Neural progenitor cell (in vitro differentiated cells): ENCODE measurements around the gene COL19A1. TPM values are rescaled to one million over a fixed set of nuclear protein-coding genes. Genes with fewer than 3 reads are reported as not detected.

Source experiments
- DNase-seq: peaks from one replicate; pipeline ENCODE4 v3.0.0-alpha.2; 2016; ENCODE audit warnings: low spot score
- H2AFZ ChIP-seq: fragments of 200-600 bp; sonication (generic); replicated peaks from 2 replicates; pipeline ENCODE4 v1.6.1; 2016; ENCODE audit warnings: antibody characterized with exemption
- H3F3A ChIP-seq: fragments of 200-600 bp; sonication (generic); 2 replicates; pipeline ENCODE4 v1.6.1; 2016; ENCODE audit warnings: antibody characterized with exemption, low read depth
- H3K27ac ChIP-seq: fragments of 200-600 bp; sonication (generic); 2 replicates; pipeline ENCODE4 v1.5.1; 2016; ENCODE audit warnings: mild to moderate bottlenecking
- H3K27me3 ChIP-seq: fragments of 200-600 bp; sonication (generic); 2 replicates; pipeline ENCODE4 v1.6.1; 2016; ENCODE audit warnings: mild to moderate bottlenecking, moderate library complexity
- H3K36me3 ChIP-seq: fragments of 200-600 bp; sonication (generic); 2 replicates; pipeline ENCODE4 v1.5.1; 2016
- H3K4me1 ChIP-seq: fragments of 200-600 bp; sonication (generic); 2 replicates; pipeline ENCODE4 v1.6.1; 2016; ENCODE audit warnings: mixed run types
- H3K4me2 ChIP-seq: fragments of 200-600 bp; sonication (generic); 2 replicates; pipeline ENCODE4 v1.6.1; 2016
- H3K4me3 ChIP-seq: fragments of 200-600 bp; sonication (generic); 2 replicates; pipeline ENCODE4 v1.5.1; 2016
- H3K79me2 ChIP-seq: fragments of 200-600 bp; sonication (generic); 2 replicates; pipeline ENCODE4 v1.6.1; 2016; ENCODE audit warnings: low read depth
- H3K9ac ChIP-seq: fragments of 200-600 bp; sonication (generic); 2 replicates; pipeline ENCODE4 v1.6.1; 2016
- H3K9me3 ChIP-seq: fragments of 200-600 bp; sonication (generic); 2 replicates; pipeline ENCODE4 v1.5.1; 2016; ENCODE audit warnings: low read depth
- H4K20me1 ChIP-seq: fragments of 200-600 bp; sonication (generic); 2 replicates; pipeline ENCODE4 v1.6.1; 2016; ENCODE audit warnings: low read depth
- H3K27ac Mint-ChIP-seq: 3 replicates; pipeline ENCODE4 v1.8.0; 2021; ENCODE audit warnings: mixed read lengths
- H3K27me3 Mint-ChIP-seq: 2 replicates; pipeline ENCODE4 v1.8.0; 2022; ENCODE audit warnings: low read depth, mild to moderate bottlenecking, inconsistent platforms, moderate library complexity, mixed read lengths; ENCODE audit not compliant: insufficient read depth
- H3K36me3 Mint-ChIP-seq: 3 replicates; pipeline ENCODE4 v1.8.0; 2021; ENCODE audit warnings: mixed read lengths
- H3K4me1 Mint-ChIP-seq: 3 replicates; pipeline ENCODE4 v1.8.0; 2021; ENCODE audit warnings: mixed read lengths
- H3K4me3 Mint-ChIP-seq: 3 replicates; pipeline ENCODE4 v1.8.0; 2021; ENCODE audit warnings: mild to moderate bottlenecking, moderate library complexity, mixed read lengths
- H3K9me3 Mint-ChIP-seq: 3 replicates; pipeline ENCODE4 v1.8.0; 2020; ENCODE audit warnings: mixed read lengths
- EZH2 ChIP-seq: fragments of 200-600 bp; sonication (generic); IDR thresholded peaks from 2 replicates; pipeline ENCODE4 v1.6.1; 2017; ENCODE audit warnings: antibody characterized with exemption, mild to moderate bottlenecking, moderate library complexity
- EZH2phosphoT487 ChIP-seq: fragments of 200-600 bp; sonication (generic); IDR thresholded peaks from 2 replicates; pipeline ENCODE4 v1.6.1; 2017; ENCODE audit warnings: antibody characterized with exemption
- total RNA-seq: library from RNA; depleted of rRNA; stranded (reverse); fragments of >200 nt; gene quantifications from 2 replicates; pipeline ENCODE4 v1.2.3, GENCODE V29; 2015; ENCODE audit warnings: low replicate concordance
- TF ChIP-seq, protein P1 (sequence below): fragments of 200-600 bp; sonication (generic); IDR thresholded peaks from 2 replicates; pipeline ENCODE4 v1.5.1; 2017; ENCODE audit warnings: antibody characterized with exemption, mild to moderate bottlenecking

The COL19A1 gene
- total RNA-seq, 1 donor from 2014 or later, result not detected

- no peak overlapping the region for H3K27ac ChIP-seq
- Mint-ChIP-seq H3K4me1 (no peaks in the 10 kb centered on the region), H3K4me3 (no peak overlapping the region), H3K27ac (no peak overlapping the region), H3K9me3 (no peaks in the 10 kb centered on the region), H3K27me3 (no peaks in the 10 kb centered on the region), H3K36me3 (no peaks in the 10 kb centered on the region)
- TF ChIP-seq EZH2phosphoT487 (no peak), EZH2 (no peak)
- TF ChIP-seq, protein P1, sequence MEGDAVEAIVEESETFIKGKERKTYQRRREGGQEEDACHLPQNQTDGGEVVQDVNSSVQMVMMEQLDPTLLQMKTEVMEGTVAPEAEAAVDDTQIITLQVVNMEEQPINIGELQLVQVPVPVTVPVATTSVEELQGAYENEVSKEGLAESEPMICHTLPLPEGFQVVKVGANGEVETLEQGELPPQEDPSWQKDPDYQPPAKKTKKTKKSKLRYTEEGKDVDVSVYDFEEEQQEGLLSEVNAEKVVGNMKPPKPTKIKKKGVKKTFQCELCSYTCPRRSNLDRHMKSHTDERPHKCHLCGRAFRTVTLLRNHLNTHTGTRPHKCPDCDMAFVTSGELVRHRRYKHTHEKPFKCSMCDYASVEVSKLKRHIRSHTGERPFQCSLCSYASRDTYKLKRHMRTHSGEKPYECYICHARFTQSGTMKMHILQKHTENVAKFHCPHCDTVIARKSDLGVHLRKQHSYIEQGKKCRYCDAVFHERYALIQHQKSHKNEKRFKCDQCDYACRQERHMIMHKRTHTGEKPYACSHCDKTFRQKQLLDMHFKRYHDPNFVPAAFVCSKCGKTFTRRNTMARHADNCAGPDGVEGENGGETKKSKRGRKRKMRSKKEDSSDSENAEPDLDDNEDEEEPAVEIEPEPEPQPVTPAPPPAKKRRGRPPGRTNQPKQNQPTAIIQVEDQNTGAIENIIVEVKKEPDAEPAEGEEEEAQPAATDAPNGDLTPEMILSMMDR, result no peak
- H4K20me1 ChIP-seq, result no peaks in the 10 kb centered on the region
- H3F3A ChIP-seq, result no peaks in the 10 kb centered on the region
- no peak for DNase-seq
- H3K9ac ChIP-seq, result no peak overlapping the region
- no peaks in the 10 kb centered on the region for H3K4me1 ChIP-seq
- no peak overlapping the region for H3K4me3 ChIP-seq
- no peaks in the 10 kb centered on the region for H3K79me2 ChIP-seq
- no peaks in the 10 kb centered on the region for H3K27me3 ChIP-seq
- H3K9me3 ChIP-seq, result no peaks in the 10 kb centered on the region
- H3K4me2 ChIP-seq, result no peak overlapping the region
- H3K36me3 ChIP-seq, result no peaks in the 10 kb centered on the region
- H2AFZ ChIP-seq, result no peak overlapping the region
These were observed 87.1 kb downstream of the COL19A1 start for GRCh38 chr6:69953491-69953890.

DNA sequence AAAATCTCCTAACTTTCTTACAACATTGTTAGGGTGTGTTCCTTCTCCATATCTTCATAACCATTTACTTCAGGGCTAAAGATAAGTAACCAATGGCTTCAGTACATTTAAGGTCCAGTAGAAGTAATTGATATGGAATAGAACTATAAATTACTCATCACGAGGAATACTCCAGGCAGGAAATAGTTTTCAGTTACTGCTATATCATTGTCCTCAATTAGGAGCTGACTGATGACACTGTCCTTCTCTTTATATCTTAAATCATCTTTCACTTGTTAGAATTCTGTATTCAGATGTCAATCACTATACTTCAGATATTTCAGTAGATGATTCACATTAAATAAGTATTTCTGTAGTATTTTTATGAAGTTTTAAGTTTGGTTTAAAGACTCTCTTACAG lies 88.4 kb downstream of the COL19A1 start:
- H3K4me1 ChIP-seq, result no peaks in the 10 kb centered on the region
- no peaks in the 10 kb centered on the region for H3K36me3 ChIP-seq
- Mint-ChIP-seq H3K4me3 (no peak overlapping the region), H3K27ac (no peak overlapping the region), H3K27me3 (no peaks in the 10 kb centered on the region), H3K36me3 (no peaks in the 10 kb centered on the region), H3K4me1 (no peaks in the 10 kb centered on the region), H3K9me3 (no peaks in the 10 kb centered on the region)
- H4K20me1 ChIP-seq, result no peaks in the 10 kb centered on the region
- H3K9me3 ChIP-seq, result no peaks in the 10 kb centered on the region
- no peak overlapping the region for H3K4me2 ChIP-seq
- TF ChIP-seq, protein P1, result no peak
- TF ChIP-seq EZH2, result no peak
- no peak for TF ChIP-seq EZH2phosphoT487
- no peaks in the 10 kb centered on the region for H3K27me3 ChIP-seq
- no peak overlapping the region for H3K9ac ChIP-seq
- no peaks in the 10 kb centered on the region for H3K79me2 ChIP-seq
- no peak for DNase-seq
- H3K4me3 ChIP-seq, result no peak overlapping the region
- no peak overlapping the region for H2AFZ ChIP-seq
- H3K27ac ChIP-seq, result no peak overlapping the region
- no peaks in the 10 kb centered on the region for H3F3A ChIP-seq

DNA sequence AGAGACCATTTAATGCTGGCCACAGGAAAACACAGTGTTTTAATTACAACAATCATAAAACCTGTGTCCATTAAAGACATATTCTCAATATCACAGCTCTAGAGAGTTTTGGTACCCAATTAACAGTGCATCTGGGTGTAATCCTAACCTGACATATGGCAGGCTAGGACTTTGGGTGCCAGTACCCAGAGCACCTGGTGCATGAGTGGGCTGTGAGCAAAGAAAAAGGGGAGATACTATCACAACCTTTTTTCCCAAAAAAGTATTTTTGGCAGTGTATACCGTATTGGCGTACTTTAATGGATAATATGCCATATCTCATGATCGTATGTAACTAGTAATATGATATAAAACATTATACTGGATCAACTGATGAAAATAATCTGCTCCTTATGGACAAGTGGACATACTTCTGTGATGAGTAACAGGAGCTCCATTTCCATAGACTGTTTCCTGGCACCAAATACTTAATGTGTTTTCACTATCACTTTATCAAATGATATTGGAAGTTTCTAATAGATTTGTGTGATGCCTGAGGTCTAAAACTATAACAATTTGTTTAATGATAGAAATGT lies 91.7 kb downstream of the COL19A1 start:
- H3K27ac Mint-ChIP-seq, result no peak overlapping the region
- Histone ChIP-seq H3K36me3 (no peaks in the 10 kb centered on the region), H3K9ac (no peak overlapping the region), H3F3A (no peaks in the 10 kb centered on the region), H3K4me2 (no peak overlapping the region), H2AFZ (no peak overlapping the region), H4K20me1 (no peaks in the 10 kb centered on the region), H3K9me3 (no peaks in the 10 kb centered on the region), H3K27me3 (no peaks in the 10 kb centered on the region), H3K4me3 (no peak overlapping the region), H3K27ac (no peak overlapping the region), H3K79me2 (no peaks in the 10 kb centered on the region), H3K4me1 (no peaks in the 10 kb centered on the region)
- H3K36me3 Mint-ChIP-seq, result no peaks in the 10 kb centered on the region
- H3K4me3 Mint-ChIP-seq, result no peak overlapping the region
- TF ChIP-seq EZH2, result no peak
- TF ChIP-seq EZH2phosphoT487, result no peak
- TF ChIP-seq, protein P1, result no peak
- H3K9me3 Mint-ChIP-seq, result no peaks in the 10 kb centered on the region
- no peaks in the 10 kb centered on the region for H3K27me3 Mint-ChIP-seq
- no peaks in the 10 kb centered on the region for H3K4me1 Mint-ChIP-seq
- no peak for DNase-seq
